ENCODE measurements around the gene CTU1.

DNA sequence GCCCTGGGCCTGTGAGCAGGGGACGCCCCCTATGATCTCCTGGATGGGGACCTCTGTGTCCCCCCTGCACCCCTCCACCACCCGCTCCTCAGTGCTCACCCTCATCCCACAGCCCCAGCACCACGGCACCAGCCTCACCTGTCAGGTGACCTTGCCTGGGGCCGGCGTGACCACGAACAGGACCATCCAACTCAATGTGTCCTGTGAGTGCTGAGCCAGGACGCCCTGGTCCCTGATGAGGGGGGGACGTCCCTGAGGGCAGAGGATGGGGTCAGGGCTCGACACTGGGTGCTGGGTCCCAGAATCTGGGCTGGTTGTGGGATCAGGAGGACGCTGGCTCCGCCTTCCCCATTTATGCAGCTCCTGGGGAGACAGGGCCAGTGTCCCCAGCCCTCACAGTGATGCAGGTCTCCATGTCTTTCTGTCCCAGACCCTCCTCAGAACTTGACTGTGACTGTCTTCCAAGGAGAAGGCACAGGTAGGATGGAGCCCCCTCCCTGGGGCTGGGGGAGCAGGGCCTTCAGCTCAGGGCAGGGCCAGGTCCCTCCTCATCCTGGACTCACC, 36.4 kb upstream of the CTU1 start:
- TF ChIP-seq POLR2A (IDR thresholded peaks at IDR 0.05; ENCODE audit: low read depth, low read length): no peak
- TF ChIP-seq, protein P1, sequence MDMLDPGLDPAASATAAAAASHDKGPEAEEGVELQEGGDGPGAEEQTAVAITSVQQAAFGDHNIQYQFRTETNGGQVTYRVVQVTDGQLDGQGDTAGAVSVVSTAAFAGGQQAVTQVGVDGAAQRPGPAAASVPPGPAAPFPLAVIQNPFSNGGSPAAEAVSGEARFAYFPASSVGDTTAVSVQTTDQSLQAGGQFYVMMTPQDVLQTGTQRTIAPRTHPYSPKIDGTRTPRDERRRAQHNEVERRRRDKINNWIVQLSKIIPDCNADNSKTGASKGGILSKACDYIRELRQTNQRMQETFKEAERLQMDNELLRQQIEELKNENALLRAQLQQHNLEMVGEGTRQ (IDR thresholded peaks at IDR 0.05; ENCODE audit: low read depth, low read length): no peak
- no peak for TF ChIP-seq MAZ (IDR thresholded peaks at IDR 0.05; ENCODE audit: borderline replicate concordance, low read depth, low read length)
- TF ChIP-seq, protein P2, sequence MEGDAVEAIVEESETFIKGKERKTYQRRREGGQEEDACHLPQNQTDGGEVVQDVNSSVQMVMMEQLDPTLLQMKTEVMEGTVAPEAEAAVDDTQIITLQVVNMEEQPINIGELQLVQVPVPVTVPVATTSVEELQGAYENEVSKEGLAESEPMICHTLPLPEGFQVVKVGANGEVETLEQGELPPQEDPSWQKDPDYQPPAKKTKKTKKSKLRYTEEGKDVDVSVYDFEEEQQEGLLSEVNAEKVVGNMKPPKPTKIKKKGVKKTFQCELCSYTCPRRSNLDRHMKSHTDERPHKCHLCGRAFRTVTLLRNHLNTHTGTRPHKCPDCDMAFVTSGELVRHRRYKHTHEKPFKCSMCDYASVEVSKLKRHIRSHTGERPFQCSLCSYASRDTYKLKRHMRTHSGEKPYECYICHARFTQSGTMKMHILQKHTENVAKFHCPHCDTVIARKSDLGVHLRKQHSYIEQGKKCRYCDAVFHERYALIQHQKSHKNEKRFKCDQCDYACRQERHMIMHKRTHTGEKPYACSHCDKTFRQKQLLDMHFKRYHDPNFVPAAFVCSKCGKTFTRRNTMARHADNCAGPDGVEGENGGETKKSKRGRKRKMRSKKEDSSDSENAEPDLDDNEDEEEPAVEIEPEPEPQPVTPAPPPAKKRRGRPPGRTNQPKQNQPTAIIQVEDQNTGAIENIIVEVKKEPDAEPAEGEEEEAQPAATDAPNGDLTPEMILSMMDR (conservative IDR thresholded peaks at IDR 0.05; ENCODE audit: low read depth, low read length): no peak
- TF ChIP-seq MXI1 (IDR thresholded peaks at IDR 0.05; ENCODE audit: borderline replicate concordance, low read depth, low read length): no peak
- TF ChIP-seq RAD21 (IDR thresholded peaks at IDR 0.05; ENCODE audit: low read length): no peak
- TF ChIP-seq FOS (IDR thresholded peaks at IDR 0.05; ENCODE audit: low read depth, low read length): no peak
- no peak for TF ChIP-seq NFE2L2 (IDR thresholded peaks at IDR 0.05; ENCODE audit: low read depth, low read length)
- TF ChIP-seq RFX5 (IDR thresholded peaks at IDR 0.05; ENCODE audit: low read depth, low read length): no peak
- TF ChIP-seq BHLHE40 (IDR thresholded peaks at IDR 0.05; ENCODE audit: low read depth, low read length): no peak
- TF ChIP-seq CHD1 (IDR thresholded peaks at IDR 0.05; ENCODE audit: low read depth, low read length): no peak
- no peak for TF ChIP-seq SMC3 (IDR thresholded peaks at IDR 0.05; ENCODE audit: low read depth, low read length)

Data from IMR-90 (cell line).